ENCODE results near the gene IFNB1.

DNA sequence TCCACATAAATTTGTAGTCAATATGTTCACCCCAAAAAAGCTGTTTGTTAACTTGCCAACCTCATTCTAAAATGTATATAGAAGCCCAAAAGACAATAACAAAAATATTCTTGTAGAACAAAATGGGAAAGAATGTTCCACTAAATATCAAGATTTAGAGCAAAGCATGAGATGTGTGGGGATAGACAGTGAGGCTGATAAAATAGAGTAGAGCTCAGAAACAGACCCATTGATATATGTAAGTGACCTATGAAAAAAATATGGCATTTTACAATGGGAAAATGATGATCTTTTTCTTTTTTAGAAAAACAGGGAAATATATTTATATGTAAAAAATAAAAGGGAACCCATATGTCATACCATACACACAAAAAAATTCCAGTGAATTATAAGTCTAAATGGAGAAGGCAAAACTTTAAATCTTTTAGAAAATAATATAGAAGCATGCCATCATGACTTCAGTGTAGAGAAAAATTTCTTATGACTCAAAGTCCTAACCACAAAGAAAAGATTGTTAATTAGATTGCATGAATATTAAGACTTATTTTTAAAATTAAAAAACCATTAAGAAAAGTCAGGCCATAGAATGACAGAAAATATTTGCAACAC lies 6.6 kb upstream of the IFNB1 start:
- TF ChIP-seq, protein P1, sequence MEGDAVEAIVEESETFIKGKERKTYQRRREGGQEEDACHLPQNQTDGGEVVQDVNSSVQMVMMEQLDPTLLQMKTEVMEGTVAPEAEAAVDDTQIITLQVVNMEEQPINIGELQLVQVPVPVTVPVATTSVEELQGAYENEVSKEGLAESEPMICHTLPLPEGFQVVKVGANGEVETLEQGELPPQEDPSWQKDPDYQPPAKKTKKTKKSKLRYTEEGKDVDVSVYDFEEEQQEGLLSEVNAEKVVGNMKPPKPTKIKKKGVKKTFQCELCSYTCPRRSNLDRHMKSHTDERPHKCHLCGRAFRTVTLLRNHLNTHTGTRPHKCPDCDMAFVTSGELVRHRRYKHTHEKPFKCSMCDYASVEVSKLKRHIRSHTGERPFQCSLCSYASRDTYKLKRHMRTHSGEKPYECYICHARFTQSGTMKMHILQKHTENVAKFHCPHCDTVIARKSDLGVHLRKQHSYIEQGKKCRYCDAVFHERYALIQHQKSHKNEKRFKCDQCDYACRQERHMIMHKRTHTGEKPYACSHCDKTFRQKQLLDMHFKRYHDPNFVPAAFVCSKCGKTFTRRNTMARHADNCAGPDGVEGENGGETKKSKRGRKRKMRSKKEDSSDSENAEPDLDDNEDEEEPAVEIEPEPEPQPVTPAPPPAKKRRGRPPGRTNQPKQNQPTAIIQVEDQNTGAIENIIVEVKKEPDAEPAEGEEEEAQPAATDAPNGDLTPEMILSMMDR (IDR thresholded peaks at IDR 0.05), result no peak
- TF ChIP-seq EZH2 (IDR thresholded peaks at IDR 0.05), result no peak

All from neural progenitor cell (in vitro differentiated cells).